Measurements from ENCODE around the gene RXRA.
A peak's percentile ranks its signal among the peaks of the same experiment; 100 is the strongest.

The RXRA gene

GRCh38 chr9:134352247-134352933 lies 26.1 kb downstream of the RXRA start:
- DNase-seq (ENCODE audit: low read depth in 2 of 2), result no peak

DNA sequence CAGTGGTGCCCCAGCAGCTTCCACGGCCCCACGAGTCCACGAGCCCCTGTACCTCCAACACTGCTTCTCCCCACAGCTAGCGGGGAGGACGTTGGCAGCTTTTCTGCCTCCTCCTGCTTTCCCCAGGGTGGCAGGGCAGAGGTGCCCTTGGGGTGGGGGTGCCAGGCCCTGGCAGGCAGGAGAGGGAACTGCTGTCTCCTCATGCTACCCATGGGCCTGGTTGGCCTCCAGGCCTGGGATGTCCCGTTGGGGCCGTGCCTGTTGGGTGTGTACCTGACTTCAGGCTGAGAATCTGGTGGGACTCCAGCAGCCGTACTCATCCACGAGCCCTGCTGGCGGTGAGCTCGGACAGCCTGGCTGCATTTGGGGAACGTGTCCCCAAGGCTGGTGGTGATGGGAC lies 27.3 kb downstream of the RXRA start:
- DNase-seq (ENCODE audit: low read depth in 2 of 2), result no peak

DNA sequence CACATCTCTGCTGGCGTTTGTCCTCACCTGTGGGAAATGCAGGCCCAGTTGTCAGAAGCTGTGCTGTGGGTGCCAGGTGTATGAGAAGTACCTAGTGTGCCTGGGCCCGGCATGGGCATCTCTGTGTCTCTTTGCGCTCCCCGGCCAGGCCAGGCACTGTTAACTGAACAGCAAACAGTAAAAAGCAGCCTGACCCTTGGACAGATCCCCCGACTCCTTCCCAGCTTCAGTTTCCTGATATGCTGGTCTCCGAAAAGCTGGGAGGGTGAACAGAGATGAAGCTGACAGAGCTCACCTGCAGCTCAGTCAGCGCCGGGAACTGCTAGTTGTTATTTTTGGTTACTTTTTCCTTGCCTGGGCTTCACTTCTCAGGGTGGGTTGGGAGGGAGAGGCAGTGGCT lies 28.9 kb downstream of the RXRA start:
- DNase-seq (ENCODE audit: low read depth in 2 of 2), result no peak

DNA sequence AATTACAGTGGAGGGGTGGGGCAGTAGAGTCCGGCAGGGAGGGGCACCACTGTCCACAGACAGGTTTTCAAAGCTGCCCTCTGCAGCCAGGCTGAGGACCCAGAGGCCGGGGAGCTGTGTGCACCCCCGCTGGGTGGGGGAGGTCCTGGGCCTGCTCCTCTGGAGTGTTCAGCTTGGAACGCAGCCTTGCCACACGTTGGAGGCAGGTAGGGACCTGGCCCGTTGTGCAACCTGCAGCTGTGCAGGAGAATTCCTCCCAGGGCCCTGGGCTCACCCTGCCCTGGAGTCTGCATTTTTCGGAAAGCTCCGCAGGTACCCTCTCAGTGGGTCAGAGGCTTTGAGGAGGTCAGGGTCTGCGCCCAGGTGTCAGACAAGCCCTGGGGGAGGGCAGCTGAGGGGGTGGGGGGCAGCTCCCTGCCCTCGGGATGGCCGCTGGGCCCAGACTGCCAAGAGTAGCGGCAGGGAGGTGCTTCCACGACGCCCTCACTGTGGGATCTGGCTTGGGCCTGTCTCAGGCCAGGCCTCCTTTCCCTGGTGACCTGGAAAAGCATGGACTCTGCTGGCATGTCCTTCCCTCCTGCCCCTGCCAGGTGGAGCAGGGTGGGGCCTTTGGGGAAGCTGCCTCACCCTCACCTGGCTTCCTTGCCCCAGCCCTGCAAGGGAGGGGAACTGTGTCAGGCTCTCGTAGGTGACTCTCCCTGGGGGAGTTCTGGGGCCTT lies 29.5 kb downstream of the RXRA start:
- no peak for DNase-seq (ENCODE audit: low read depth in 2 of 2)

- no peak for DNase-seq (ENCODE audit: low read depth in 2 of 2)
These were observed 30.5 kb downstream of the RXRA start for GRCh38 chr9:134356496-134357470.

DNA sequence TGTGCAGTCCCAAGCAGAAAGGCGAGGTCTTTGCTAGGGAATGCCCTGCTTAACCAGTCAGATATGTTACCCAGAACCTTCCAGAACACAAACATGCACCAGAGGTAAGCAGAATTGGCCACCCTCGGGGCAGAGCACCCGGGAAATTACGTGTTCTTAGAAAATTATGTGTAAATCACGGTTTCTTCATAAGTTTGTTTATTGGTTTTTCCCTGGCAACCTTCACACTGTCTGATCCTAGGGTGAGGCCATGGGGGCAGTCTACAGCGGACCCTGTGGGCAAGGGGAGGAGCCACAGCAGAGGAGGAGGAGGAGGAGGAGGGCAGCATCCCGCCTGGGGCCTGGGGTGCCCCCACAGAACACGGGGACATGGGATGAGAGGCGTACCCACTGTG lies 31.4 kb downstream of the RXRA start:
- DNase-seq (ENCODE audit: low read depth in 2 of 2), result no peak

DNA sequence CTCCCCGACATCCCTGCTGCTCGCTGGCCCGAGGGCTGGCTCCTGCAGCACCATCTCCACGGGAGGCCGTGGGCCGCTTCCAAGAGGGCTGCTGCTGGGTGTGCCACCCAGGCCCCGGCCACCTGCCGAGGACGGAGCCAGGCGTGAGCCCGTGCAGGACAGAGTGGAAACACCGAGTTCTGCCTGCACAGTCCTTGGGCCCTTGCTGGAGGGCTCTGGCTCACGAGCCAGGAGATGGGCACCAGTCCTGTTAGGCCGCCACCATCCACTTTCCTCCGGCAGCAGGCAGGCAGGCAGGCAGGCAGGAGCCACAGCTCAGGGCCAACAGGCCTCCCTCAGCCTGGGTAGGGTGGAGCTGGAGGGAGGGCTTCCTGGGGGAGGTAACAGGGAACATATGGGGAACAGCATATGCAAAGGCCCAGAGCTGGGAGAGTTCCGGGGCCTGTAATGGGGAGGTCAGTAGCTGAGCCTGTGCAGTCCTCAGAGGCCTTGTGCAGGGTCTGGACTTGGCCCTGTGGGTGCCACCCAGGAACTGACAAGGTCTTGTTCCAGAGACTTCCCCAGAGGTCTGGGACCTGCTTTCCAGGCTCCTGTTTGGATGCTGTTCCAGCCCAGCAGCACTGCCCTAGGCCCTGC lies 31.9 kb downstream of the RXRA start:
- DNase-seq (ENCODE audit: low read depth in 2 of 2), result no peak

GRCh38 chr9:134358662-134359319 lies 32.5 kb downstream of the RXRA start:
- no peak for DNase-seq (ENCODE audit: low read depth in 2 of 2)

GRCh38 chr9:134359493-134360179 lies 33.4 kb downstream of the RXRA start:
- no peak for DNase-seq (ENCODE audit: low read depth in 2 of 2)

DNA sequence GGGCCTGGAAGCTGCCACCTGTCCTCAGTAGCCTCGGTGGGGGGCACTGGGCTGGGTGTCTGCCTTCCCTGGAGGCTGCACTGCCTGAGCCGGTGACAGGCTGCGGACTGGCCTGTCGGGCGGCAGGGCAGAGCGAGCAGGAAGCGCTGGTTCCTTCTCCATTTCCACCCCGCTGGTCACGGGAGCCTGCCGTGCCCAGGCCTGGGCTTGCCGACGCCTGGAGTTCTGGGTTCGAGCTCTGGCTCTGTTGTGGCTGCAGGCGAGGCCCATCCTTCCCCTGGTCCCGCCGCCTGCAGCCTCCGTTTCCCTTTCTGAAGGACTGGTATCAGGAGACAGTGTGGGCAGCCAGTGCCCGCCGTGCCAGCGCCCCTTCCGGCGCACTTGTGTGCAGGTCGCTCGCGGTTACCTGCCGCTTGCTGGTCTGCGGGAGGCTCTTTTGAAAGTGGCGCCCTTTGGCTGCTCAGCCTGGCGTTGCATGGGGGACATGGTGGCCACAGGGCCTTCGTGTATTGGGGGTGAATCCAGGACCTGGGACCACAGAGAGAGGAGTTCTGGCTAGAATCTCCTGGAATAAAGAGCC lies 34.0 kb downstream of the RXRA start:
- no peak for DNase-seq (ENCODE audit: low read depth in 2 of 2)

- no peak for DNase-seq (ENCODE audit: low read depth in 2 of 2)
These were observed 34.6 kb downstream of the RXRA start for GRCh38 chr9:134360897-134361296.

- DNase-seq (ENCODE audit: low read depth in 2 of 2), result no peak
These were observed 35.2 kb downstream of the RXRA start for GRCh38 chr9:134361426-134361825.

DNA sequence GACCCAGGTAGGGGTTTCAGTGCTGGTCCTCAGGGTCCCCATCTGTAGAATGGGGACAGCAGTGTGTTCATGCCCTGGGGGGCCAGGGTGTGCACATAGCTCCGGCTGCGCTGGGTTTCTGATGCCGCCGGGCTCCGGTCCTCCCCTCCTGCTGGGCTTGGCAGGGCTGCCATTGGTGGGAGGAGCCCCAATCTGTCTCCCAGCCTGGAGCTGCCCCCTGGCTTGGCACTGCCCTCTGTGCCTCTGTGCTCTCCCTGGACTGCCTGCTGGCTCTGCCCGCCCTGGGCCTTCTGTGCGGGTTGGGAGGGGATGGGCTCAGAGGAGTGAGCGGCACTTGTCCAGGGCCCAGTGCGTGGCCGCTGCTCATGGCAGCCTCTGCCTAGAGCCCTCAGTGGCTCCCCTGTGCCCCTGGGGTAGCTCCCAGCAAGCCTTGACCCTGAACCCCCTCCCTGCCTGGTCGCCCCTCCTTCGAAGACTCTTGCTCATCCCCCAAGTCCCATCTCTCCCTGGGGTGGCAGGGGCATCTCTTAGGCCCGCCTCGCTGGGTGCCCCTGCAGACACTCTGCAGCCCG lies 35.7 kb downstream of the RXRA start:
- no peak for DNase-seq (ENCODE audit: low read depth in 2 of 2)

DNA sequence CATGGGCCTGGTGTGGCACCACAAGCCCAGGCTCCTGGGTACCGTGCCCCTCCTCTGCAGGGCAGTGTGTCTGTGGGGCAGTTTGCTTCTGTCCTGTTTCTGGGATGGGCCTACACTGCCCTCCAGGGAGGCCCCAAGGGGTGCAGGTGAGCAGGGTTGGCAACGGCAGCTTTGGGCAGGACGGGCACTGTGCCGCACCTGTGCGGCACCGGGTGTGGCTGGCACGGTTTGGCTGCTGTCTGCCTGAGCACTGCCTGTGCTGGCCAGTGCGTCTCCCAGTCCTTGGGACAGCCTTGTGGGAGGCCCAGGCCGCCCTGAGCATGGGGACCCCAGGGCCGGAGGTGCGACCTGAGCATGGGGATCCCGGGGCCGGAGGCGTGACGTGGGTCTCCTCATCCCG lies 37.2 kb downstream of the RXRA start:
- no peak for DNase-seq (ENCODE audit: low read depth in 2 of 2)

GRCh38 chr9:134364391-134365114 lies 38.3 kb downstream of the RXRA start:
- DNase-seq (ENCODE audit: low read depth in 2 of 2), result no peak

DNA sequence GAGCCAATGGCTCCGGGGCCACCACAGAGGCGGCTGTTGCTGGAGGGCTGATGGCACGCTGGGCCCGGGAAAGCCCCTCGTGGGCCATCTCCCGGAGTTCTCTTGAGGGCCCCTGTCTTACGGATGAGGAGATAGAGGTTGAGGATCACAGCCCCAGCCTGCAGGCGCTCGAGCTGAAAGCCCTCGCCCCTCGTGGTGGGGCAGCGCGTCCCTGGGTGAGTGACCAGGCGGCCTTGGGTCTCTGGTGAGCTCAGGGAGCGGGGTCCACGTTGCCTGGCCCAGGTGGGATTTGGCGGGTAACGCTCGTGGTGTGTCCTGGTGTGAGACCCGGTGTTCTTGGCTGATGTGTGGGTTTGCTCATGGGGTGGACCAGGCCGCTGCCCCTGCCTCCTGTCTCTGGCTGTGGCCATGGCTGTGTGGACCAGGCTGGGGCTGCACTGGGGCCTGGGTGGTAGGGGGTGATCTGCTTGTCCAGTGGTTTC lies 38.9 kb downstream of the RXRA start:
- DNase-seq (ENCODE audit: low read depth in 2 of 2), result no peak

GRCh38 chr9:134365791-134366222 lies 39.6 kb downstream of the RXRA start:
- DNase-seq (ENCODE audit: low read depth in 2 of 2), result peak; percentile 19 to 30

GRCh38 chr9:134366223-134367031 lies 40.2 kb downstream of the RXRA start:
- peak; percentile 62 for DNase-seq (ENCODE audit: low read depth in 2 of 2)

All from fibroblast of skin of left biceps (primary cell).